ENCODE data around the gene RHOXF1.

DNA sequence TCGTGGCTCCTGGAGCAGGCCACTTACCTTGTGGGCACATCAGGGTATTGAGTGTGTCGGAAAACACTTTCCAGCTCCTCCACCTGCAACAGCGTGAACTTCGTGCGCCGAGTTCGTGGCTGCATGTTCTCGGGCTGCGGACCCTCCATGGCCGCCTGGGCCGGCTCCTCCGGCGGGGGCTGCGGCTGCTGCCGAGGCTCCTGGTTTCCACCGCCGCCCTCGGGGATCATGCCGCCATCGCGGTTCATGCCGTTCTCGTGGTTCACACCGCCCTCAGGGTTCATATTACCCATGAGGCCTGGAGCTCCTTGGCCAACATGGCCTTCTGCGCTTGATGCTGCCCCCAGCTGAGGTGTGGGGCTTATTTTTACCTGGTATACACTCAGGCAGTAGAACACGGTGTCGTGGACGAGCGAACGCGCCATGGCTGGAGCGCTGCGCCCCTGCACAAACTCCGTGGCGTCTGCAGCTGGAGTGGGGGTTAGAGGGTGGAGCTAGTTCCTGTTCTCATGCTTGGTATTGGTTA, at the start of gene RHOXF1:
- no peak for TF ChIP-seq CTCF (IDR thresholded peaks at IDR 0.05)
- TF ChIP-seq POLR2A (IDR thresholded peaks at IDR 0.05), result no peak
